ENCODE results near the gene HRK. TPM values are rescaled to one million over a fixed set of nuclear protein-coding genes. Genes with fewer than 3 reads are reported as not detected.

HRK gene
- total RNA-seq, 1 donor from 2014 or later, result 0.47 TPM

- no peak for DNase-seq
These were observed 16.2 kb upstream of the HRK start for GRCh38 chr12:116897476-116897875.

GRCh38 chr12:116896411-116896924, 15.2 kb upstream of the HRK start:
- no peak for DNase-seq

GRCh38 chr12:116894913-116895312, 13.7 kb upstream of the HRK start:
- no peak for DNase-seq

- no peak for DNase-seq
These were observed 11.3 kb upstream of the HRK start for GRCh38 chr12:116892349-116893140.

- DNase-seq, result no peak
These were observed 9.8 kb upstream of the HRK start for GRCh38 chr12:116891019-116891418.

- DNase-seq, result no peak
These were observed 9.1 kb upstream of the HRK start for GRCh38 chr12:116890330-116890729.

GRCh38 chr12:116887897-116888296, 6.7 kb upstream of the HRK start:
- no peak for DNase-seq

DNA sequence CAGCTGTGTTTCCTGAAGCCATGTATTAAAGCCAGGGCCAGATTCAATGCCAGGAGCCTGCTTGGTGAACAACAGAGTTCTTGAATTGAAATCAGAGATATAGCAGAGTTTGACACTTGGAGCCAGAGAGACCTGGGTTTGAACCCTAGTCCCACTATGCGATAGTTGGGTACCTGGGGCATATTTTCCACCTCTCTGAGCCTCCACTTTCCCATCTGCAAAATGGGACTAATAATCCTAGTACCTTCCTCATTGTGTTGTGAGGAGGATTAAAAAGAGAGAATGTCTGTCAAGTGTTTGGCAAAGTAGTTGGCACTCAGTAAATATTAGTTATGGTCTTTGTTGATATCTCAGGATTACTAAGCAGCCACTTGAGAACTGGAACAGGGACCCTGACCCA, 6.0 kb upstream of the HRK start:
- no peak for DNase-seq

DNA sequence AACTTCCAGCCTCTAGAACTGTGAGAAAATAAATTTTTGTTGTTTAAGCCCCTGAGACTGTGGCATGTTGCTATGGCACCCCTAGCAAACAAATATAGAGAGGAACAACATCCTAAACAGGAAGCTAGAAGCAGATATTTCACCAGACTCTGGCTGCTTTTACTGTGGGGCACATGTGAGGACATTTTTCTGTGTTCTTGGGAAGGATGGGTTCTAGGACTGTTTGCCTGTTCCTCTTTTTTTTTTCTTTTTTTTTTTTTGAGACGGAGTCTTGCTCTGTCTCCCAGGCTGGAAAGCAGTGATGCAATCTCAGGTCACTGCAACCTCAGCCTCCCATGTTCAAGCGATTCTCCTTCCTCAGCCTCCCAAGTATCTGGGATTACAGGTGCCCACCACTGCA, 4.2 kb upstream of the HRK start:
- no peak for DNase-seq

GRCh38 chr12:116884871-116885270, 3.6 kb upstream of the HRK start:
- no peak for DNase-seq

DNA sequence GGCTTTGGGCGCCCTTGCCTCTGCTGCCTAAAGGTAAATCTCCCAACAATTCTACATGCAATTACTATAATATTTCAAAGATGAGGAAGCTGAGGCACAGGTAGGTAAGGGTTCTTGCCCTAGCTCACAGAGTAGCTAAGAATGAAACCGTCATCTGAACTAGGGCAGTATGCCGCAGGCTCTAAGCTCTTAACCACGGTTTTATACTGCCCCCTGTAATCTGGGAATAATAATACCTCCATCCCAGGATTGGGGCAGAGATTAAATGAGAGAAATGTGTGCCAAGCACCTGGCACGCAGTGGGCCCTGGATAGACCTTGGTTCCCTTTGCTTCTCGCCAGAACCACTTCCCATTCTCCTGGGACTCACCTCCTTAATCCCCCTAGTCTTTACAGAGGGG, 1.5 kb upstream of the HRK start:
- DNase-seq, result no peak

DNA sequence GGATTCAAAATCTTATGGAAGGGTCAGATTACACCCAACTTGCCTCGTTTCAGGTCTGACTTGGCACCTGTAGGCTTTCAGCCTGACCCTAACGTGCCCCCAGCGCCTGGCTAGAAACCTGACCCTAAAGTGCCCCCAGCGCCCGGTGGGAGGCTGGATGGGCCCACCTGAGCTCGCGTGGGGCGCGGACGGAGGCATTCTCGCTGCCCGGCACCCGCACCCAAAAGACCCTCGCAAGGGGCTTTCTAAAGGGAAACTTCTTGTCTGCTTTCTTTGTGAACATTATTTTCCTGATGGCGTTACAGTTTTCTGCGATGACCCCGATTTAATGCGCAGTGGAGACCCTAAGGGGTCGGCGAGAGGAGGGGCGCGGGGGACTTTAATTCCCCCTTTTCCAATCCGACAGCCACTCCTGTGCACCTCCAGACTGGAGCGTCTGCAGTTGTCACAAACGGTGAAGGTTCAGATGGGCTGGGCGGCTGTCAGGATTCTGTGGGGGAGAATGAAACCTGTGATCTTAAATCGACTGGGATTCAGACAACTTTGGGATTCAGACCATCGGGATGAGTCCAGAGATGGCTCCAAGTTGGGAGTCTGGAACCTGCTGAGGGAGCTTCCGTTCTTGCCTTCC, 751 bp upstream of the HRK start:
- no peak for DNase-seq

DNA sequence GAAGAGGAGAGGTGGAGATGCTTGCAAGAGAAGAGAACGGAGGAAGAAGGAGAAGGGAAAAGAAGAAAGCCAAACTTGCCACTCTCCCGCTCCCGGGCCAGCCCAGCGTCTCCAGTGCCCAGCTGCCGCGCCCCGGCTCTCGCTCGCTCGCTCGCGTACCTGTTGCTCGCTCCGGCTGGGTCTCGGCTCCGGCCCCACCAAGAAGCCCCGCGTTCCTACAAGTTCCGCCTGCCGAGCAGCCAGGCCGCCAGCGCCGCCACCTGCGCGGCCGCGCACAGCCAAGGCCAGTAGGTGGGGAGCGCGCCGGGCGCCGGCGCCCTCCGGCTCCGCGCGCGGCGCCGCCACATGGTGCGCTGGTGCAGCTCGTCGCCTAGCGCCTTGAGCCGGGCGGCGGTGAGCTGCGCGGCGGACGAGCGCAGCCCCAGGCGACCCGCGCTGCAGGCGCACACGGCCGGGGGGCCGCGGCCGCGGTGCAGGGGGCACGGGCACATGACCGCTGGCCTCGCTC, 370 bp downstream of the HRK start:
- DNase-seq, result no peak

DNA sequence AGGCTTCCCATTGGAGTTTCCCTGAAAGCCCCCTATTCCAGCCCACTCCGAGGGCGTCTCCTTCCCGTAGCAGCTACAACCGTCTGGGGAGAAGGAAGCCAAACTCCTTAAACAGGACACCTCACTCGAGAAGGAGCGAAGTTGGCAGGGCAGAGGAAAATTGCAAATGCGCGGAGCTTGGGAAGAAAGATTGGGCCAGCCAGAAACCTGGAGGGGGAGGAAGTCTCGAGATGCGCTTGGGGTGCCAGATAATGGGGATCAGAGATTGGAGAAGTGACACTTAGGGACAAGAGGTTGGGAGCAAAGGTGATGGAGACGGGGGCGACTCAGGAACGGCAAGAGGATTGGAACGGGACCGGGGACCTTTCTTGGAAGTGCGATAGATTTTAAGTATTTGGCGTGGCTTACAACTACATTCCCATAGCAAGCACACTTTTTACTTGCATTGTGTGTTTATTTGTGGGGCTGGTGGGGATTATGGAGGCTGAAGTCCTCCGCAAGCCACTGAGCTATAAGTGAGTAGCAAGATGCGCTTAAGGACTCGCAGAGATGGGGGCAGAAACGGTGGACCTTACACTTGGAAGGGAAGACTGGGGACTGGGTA, 926 bp downstream of the HRK start:
- no peak for DNase-seq

DNA sequence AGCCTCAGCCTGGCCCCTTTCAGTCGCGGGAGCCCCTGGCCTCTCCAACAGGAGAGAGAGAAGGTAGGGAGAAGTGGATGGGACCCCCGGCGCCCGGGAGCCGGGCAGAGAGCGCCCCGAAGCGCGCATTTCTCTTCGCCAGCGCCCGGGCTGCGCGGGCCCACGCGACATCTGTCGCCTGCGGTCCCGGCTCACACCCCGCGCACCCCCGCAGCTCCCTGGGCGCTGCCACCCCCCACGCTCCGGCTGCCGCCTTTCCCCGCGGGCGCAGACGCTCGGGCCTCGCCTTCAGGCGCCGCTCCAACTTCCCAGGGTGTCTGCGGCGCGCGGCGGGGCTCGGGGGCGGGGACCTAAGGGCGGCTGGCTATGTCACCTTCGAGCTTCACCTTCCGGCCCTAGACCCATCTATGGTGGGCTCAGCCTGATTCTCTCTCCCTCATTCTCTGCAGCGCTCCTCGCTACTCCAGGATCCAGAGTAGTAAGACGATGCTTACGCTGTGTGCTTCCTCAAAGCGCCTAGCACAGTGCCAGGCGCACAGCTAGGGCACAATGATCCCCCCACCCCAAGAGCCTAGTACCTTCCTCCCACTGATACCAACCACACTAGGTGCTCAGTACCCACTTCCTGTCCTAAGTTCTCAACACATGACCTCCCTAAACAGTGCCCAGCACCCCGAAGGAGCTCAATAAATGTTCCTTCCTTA, 1.6 kb downstream of the HRK start:
- DNase-seq, result no peak

GRCh38 chr12:116878567-116879508, 2.4 kb downstream of the HRK start:
- no peak for DNase-seq

DNA sequence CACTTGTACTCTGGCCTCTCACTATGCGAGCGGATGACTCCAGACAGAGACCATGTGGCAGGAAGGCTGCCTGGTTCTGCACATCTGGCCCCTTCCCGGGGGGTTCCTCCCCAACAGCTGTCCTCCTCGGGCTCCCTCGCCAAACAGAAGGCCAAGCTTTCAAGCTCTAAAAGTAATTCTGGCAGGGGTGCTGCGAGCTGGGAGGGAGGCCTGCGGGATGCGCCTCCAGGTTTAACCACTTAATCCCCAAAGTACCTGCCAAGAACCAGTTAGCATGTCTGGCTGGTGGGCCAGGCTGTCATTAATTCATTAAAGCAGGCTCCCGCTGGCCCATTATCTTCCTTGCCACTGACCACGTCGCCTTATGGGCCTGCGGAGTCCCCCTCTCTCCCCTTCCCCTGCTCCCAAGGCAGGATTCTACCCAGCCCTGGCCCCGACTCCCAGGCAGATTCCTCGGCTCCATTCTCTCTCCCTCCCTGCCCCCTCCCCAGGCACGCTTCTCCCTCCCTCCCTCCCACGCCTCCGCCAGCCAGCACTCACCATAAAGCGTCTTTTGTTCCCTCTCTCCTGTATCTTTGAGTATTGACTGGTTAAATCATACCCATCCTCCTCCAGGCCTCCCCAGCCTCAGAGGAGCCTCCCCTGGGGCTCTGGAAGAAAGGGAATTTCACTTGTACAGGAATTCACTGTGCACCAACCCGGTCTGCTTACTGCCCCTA, 4.9 kb downstream of the HRK start:
- no peak for DNase-seq

GRCh38 chr12:116874324-116874995, 6.8 kb downstream of the HRK start:
- no peak for DNase-seq

GRCh38 chr12:116870306-116870705, 10.9 kb downstream of the HRK start:
- DNase-seq, result no peak

DNA sequence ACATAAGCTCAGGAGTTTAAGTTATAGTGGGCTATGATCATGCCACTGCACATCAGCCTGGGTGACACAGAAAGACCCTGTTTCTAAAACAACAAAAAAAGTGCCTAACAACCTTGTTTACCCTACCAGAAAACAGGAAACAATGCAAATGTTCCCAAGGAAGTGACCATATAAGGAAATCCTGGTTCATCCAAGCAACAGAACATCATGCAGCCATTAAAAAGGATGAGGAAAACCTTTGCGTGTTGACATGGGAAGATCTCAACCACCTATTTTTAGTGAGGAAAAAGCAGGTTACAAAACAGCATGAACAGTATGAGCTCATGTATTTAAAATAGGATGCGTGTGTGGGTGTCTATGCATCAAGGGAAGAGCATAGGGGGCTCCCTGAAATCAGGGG, 13.7 kb downstream of the HRK start:
- no peak for DNase-seq

Data from occipital lobe (tissue), 2 donors.